Uterus (tissue), 4 donors: ENCODE measurements around the gene PHLDB3. TPM values are rescaled to one million over a fixed set of nuclear protein-coding genes. Genes with fewer than 3 reads are reported as not detected.

ENCODE experiments used
- DNase-seq, 2 donors: peaks; one replicate each; pipeline ENCODE4 v3.0.0-alpha.2; 2019 to 2020
- H3K27ac ChIP-seq, 2 donors: fragments of 200-600 bp; sonication (generic); 1 replicate in 1 of 2; 2 replicates in 1 of 2; pipeline ENCODE4 v1.5.1; 2016 to 2018
- H3K27me3 ChIP-seq, 2 donors: fragments of 200-600 bp; sonication (generic); one replicate each; pipeline ENCODE4 v1.5.1; 2018 to 2019; ENCODE audit warnings: control low read depth in 1 of 2
- H3K36me3 ChIP-seq, 2 donors: fragments of 200-600 bp; sonication (generic); one replicate each; pipeline ENCODE4 v1.5.1; 2019; ENCODE audit warnings: control low read depth in 1 of 2
- H3K4me1 ChIP-seq, 2 donors: fragments of 200-600 bp; sonication (generic); one replicate each; pipeline ENCODE4 v1.5.1; 2018 to 2019; ENCODE audit warnings: control low read depth in 1 of 2
- H3K4me3 ChIP-seq, 2 donors: fragments of 200-600 bp; sonication (generic); 1 replicate in 1 of 2; 2 replicates in 1 of 2; pipeline ENCODE4 v1.5.1; 2018 to 2019; ENCODE audit warnings: mild to moderate bottlenecking in 1 of 2
- H3K9me3 ChIP-seq, 2 donors: fragments of 200-600 bp; sonication (generic); one replicate each; pipeline ENCODE4 v1.5.1; 2019; ENCODE audit warnings: control low read depth in 1 of 2
- CTCF ChIP-seq, 4 experiments: fragments of 200-600 bp in 2 of 4; fragments of 450-650 bp in 2 of 4; sonication (generic) in 2 of 4; IDR thresholded peaks; one replicate each; pipeline ENCODE4 v1.5.1; 2016 to 2019; ENCODE audit warnings: antibody characterized with exemption in 4 of 4, mild to moderate bottlenecking in 2 of 4, moderate library complexity in 1 of 4
- POLR2A ChIP-seq, 2 donors: fragments of 450-650 bp; IDR thresholded peaks; one replicate each; pipeline ENCODE4 v1.6.1; 2016; ENCODE audit warnings: antibody characterized with exemption in 2 of 2, mild to moderate bottlenecking in 1 of 2, moderate library complexity in 1 of 2
- intact Hi-C: fragments of 100-400 bp; cut with DNase I; formaldehyde crosslinking; loops from one replicate; pipeline ENCODE4 v1.15.1; 2023; ENCODE audit warnings: low total_unique reads
- total RNA-seq, 4 donors: library from RNA; depleted of rRNA in 3 of 4; stranded (reverse); fragments of >200 nt in 3 of 4; gene quantifications; one replicate each; pipeline versions ENCODE4 v1.1.0 to v1.2.4, GENCODE V29; 2014 to 2023
- donor health status: DM: yes; HTN: yes; CAD: no.

PHLDB3 gene
- total RNA-seq, 4 donors from 2014 or later = 0.51 to 27.1 (median 6.1) TPM

DNA sequence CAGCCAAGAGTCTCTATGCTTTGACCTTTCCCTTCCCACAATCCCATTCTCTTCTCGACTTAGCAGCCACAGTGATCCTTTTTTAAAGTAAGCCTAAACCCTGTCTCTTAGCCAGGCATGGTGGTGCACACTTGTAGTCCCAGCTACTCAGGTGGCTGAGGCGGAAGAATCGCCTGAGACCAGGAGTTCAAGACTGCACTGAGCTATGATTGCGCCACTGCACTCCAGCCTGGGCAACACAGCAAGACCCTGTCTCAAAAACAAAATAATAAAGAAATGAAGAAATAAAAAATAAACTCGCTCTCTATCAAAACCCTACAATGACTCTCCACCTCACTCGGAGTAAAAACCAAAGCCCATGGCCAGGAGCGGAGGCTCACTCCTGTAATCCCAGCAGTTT lies 75.2 kb downstream of the PHLDB3 start:
- no peak for DNase-seq
- no peaks in the 10 kb centered on the region for H3K9me3 ChIP-seq
- H3K4me3 ChIP-seq = no peak overlapping the region
- intact Hi-C loops = no loop called here
- no peaks in the 10 kb centered on the region for H3K4me1 ChIP-seq
- no peaks in the 10 kb centered on the region for H3K27me3 ChIP-seq
- TF ChIP-seq POLR2A (IDR thresholded peaks at IDR 0.05) (no peak), CTCF (IDR thresholded peaks at IDR 0.05) (no peak)
- H3K27ac ChIP-seq = no peak overlapping the region
- H3K36me3 ChIP-seq = no peaks in the 10 kb centered on the region

- H3K4me3 ChIP-seq = no peak overlapping the region
- no peak for DNase-seq
- no peaks in the 10 kb centered on the region for H3K4me1 ChIP-seq
- H3K36me3 ChIP-seq = no peaks in the 10 kb centered on the region
- intact Hi-C loops = no loop called here
- H3K27me3 ChIP-seq = no peaks in the 10 kb centered on the region
- no peak overlapping the region for H3K27ac ChIP-seq
- H3K9me3 ChIP-seq = no peaks in the 10 kb centered on the region
- no peak for TF ChIP-seq CTCF (IDR thresholded peaks at IDR 0.05)
- no peak for TF ChIP-seq POLR2A (IDR thresholded peaks at IDR 0.05)
These were observed 78.8 kb downstream of the PHLDB3 start for GRCh38 chr19:43425567-43426392.

Other genes with a start within 250 kb of the PHLDB3 start
- gene PSG9, start 235.2 kb downstream of the PHLDB3 start, total RNA-seq = not detected
- gene CD177, start 151.1 kb downstream of the PHLDB3 start, total RNA-seq = 1 to 10 TPM in 2 of 4 donors, under 1 TPM in 1, not detected in 1; 0.24 to 1.3 (median 1.1) TPM
- not detected for gene TEX101, start 89.9 kb downstream of the PHLDB3 start, total RNA-seq
- gene LYPD3, start 39.1 kb downstream of the PHLDB3 start, total RNA-seq = 1 to 10 TPM in 1 of 4 donors, under 1 TPM in 1, not detected in 2; 0.28 to 2.4 TPM
- 10 to 100 TPM in 2 of 4 donors, 1 to 10 TPM in 1, under 1 TPM in 1; 0.77 to 29.0 (median 12.5) TPM for gene ETHE1, start 22.5 kb upstream of the PHLDB3 start, total RNA-seq
- 1 to 10 TPM in 1 of 4 donors, under 1 TPM in 1, not detected in 2; 0.21 to 2.8 TPM for gene ZNF575, start 28.4 kb upstream of the PHLDB3 start, total RNA-seq
- gene XRCC1, start 70.8 kb upstream of the PHLDB3 start, total RNA-seq = 10 to 100 TPM; 22.7 to 53.2 (median 30.7) TPM
- 10 to 100 TPM in 3 of 4 donors, 1 to 10 TPM in 1; 4.6 to 46.5 (median 10.3) TPM for gene PINLYP, start 71.1 kb upstream of the PHLDB3 start, total RNA-seq
- gene IRGQ, start 91.4 kb upstream of the PHLDB3 start, total RNA-seq = 10 to 100 TPM in 2 of 4 donors, 1 to 10 TPM in 2; 4.1 to 31.0 (median 17.2) TPM
- gene ZNF576, start 91.8 kb upstream of the PHLDB3 start, total RNA-seq = 10 to 100 TPM in 3 of 4 donors, 1 to 10 TPM in 1; 2.4 to 19.0 (median 12.6) TPM
- gene SRRM5, start 107.3 kb upstream of the PHLDB3 start, total RNA-seq = under 1 TPM in 1 of 4 donors, not detected in 3; 0.58 TPM
- 10 to 100 TPM in 3 of 4 donors, 1 to 10 TPM in 1; 1.5 to 83.3 (median 44.5) TPM for gene ZNF428, start 114.9 kb upstream of the PHLDB3 start, total RNA-seq
- 10 to 100 TPM in 2 of 4 donors, 1 to 10 TPM in 2; 2.1 to 18.6 (median 10.5) TPM for gene CADM4, start 135.1 kb upstream of the PHLDB3 start, total RNA-seq
- 10 to 100 TPM; 15.6 to 69.9 (median 26.7) TPM for gene PLAUR, start 165.4 kb upstream of the PHLDB3 start, total RNA-seq
- not detected for gene IRGC, start 211.3 kb upstream of the PHLDB3 start, total RNA-seq